ENCODE measurements around the gene SLCO3A1. TPM values are rescaled to one million over a fixed set of nuclear protein-coding genes. Genes with fewer than 3 reads are reported as not detected.

The SLCO3A1 gene
- total RNA-seq, 1 experiment from 2014 or later, result not detected

- Mint-ChIP-seq H3K4me1 (ENCODE audit: low read depth, unreplicated experiment) (no peaks in the 10 kb centered on the region), H3K27me3 (ENCODE audit: insufficient read depth, unreplicated experiment) (peaks cover 27% of the 10 kb centered on the region), H3K27ac (ENCODE audit: unreplicated experiment) (no peak overlapping the region), H3K36me3 (ENCODE audit: insufficient read depth, unreplicated experiment) (no peaks in the 10 kb centered on the region), H3K4me3 (ENCODE audit: unreplicated experiment) (no peak overlapping the region), H3K9me3 (ENCODE audit: unreplicated experiment) (no peaks in the 10 kb centered on the region)
- DNase-seq, result no peak
- Histone ChIP-seq H3K9me3 (no peaks in the 10 kb centered on the region), H3K36me3 (ENCODE audit: control insufficient read depth, insufficient read depth, low read length) (no peaks in the 10 kb centered on the region), H3K4me3 (ENCODE audit: low read depth, low read length) (no peak overlapping the region), H3K27me3 (replicated peaks; ENCODE audit: control insufficient read depth, insufficient read depth, low read length) (no peaks in the 10 kb centered on the region), H3K4me1 (no peaks in the 10 kb centered on the region)
- BruUV-seq (replicated peaks), result no TSS peak
- intact Hi-C loops (cut with micrococcal nuclease; ENCODE audit: unreplicated experiment), result no loop called here
- TF ChIP-seq, protein P1, sequence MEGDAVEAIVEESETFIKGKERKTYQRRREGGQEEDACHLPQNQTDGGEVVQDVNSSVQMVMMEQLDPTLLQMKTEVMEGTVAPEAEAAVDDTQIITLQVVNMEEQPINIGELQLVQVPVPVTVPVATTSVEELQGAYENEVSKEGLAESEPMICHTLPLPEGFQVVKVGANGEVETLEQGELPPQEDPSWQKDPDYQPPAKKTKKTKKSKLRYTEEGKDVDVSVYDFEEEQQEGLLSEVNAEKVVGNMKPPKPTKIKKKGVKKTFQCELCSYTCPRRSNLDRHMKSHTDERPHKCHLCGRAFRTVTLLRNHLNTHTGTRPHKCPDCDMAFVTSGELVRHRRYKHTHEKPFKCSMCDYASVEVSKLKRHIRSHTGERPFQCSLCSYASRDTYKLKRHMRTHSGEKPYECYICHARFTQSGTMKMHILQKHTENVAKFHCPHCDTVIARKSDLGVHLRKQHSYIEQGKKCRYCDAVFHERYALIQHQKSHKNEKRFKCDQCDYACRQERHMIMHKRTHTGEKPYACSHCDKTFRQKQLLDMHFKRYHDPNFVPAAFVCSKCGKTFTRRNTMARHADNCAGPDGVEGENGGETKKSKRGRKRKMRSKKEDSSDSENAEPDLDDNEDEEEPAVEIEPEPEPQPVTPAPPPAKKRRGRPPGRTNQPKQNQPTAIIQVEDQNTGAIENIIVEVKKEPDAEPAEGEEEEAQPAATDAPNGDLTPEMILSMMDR (IDR thresholded peaks at IDR 0.05; ENCODE audit: insufficient read depth in 1 of 2, low read depth in 1 of 2, low read length in 1 of 2, severe bottlenecking in 1 of 2, unreplicated experiment in 1 of 2), result no peak
- ChIA-PET POLR2A (no interaction called here), CTCF (no interaction called here)
These were observed 179.8 kb downstream of the SLCO3A1 start for GRCh38 chr15:92033314-92033713.

DNA sequence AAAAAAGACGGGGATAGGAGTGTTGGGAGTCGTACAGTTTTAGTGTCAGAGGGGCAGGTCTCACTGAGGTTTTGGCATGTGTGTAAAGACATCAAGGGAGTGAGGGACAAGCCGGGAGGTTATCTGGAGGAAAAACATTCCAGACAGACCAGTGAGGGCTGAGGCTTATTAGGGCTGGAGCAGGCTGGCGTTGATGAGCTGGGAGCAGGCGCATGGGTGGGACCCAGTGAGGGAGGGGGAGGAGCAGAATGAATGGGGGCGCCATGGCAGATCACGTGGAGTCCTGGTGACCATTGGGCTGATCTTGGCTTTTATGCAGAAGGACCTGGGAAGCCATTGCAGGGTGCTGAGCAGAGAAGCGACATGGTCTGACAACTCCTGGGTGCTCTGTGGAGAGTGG is 180.2 kb downstream of the SLCO3A1 start:
- ChIA-PET CTCF (no interaction called here), POLR2A (no interaction called here)
- H3K4me3 Mint-ChIP-seq (ENCODE audit: unreplicated experiment), result no peak overlapping the region
- Histone ChIP-seq H3K4me1 (no peaks in the 10 kb centered on the region), H3K9me3 (no peaks in the 10 kb centered on the region), H3K36me3 (ENCODE audit: control insufficient read depth, insufficient read depth, low read length) (no peaks in the 10 kb centered on the region), H3K4me3 (ENCODE audit: low read depth, low read length) (no peak overlapping the region), H3K27me3 (replicated peaks; ENCODE audit: control insufficient read depth, insufficient read depth, low read length) (no peaks in the 10 kb centered on the region)
- H3K27me3 Mint-ChIP-seq (ENCODE audit: insufficient read depth, unreplicated experiment), result peaks cover 27% of the 10 kb centered on the region
- intact Hi-C loops (cut with micrococcal nuclease; ENCODE audit: unreplicated experiment), result no loop called here
- no peak for DNase-seq
- no peak overlapping the region for H3K27ac Mint-ChIP-seq (ENCODE audit: unreplicated experiment)
- TF ChIP-seq, protein P1 (IDR thresholded peaks at IDR 0.05; ENCODE audit: insufficient read depth in 1 of 2, low read depth in 1 of 2, low read length in 1 of 2, severe bottlenecking in 1 of 2, unreplicated experiment in 1 of 2), result no peak
- BruUV-seq (replicated peaks), result no TSS peak
- no peaks in the 10 kb centered on the region for H3K9me3 Mint-ChIP-seq (ENCODE audit: unreplicated experiment)
- no peaks in the 10 kb centered on the region for H3K4me1 Mint-ChIP-seq (ENCODE audit: low read depth, unreplicated experiment)
- H3K36me3 Mint-ChIP-seq (ENCODE audit: insufficient read depth, unreplicated experiment), result no peaks in the 10 kb centered on the region

DNA sequence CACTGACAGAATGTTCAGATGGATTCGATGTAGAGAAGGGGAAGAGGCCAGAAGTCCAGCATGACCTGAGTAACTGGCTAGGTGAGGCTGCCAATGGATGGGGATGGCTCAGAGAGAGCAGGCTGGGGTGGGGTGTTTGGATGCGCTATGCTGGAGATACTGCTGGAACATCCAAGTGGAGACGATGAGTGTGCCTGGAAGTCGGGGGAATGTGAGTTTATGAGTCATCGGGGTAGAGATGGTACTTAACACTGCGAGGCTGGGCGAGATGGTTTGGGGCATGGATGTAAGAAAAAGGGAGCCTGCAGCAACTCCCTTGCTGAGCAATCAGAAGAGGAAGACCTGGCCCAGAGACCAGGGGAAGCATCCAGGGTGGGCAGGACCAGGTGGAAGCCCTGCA is 180.7 kb downstream of the SLCO3A1 start:
- Histone ChIP-seq H3K36me3 (ENCODE audit: control insufficient read depth, insufficient read depth, low read length) (no peaks in the 10 kb centered on the region), H3K9me3 (no peaks in the 10 kb centered on the region), H3K4me1 (no peaks in the 10 kb centered on the region), H3K27me3 (replicated peaks; ENCODE audit: control insufficient read depth, insufficient read depth, low read length) (no peaks in the 10 kb centered on the region), H3K4me3 (ENCODE audit: low read depth, low read length) (no peak overlapping the region)
- no peaks in the 10 kb centered on the region for H3K36me3 Mint-ChIP-seq (ENCODE audit: insufficient read depth, unreplicated experiment)
- H3K4me1 Mint-ChIP-seq (ENCODE audit: low read depth, unreplicated experiment), result no peaks in the 10 kb centered on the region
- H3K4me3 Mint-ChIP-seq (ENCODE audit: unreplicated experiment), result no peak overlapping the region
- ChIA-PET POLR2A (no interaction called here), CTCF (no interaction called here)
- no TSS peak for BruUV-seq (replicated peaks)
- no peaks in the 10 kb centered on the region for H3K9me3 Mint-ChIP-seq (ENCODE audit: unreplicated experiment)
- TF ChIP-seq, protein P1 (IDR thresholded peaks at IDR 0.05; ENCODE audit: insufficient read depth in 1 of 2, low read depth in 1 of 2, low read length in 1 of 2, severe bottlenecking in 1 of 2, unreplicated experiment in 1 of 2), result no peak
- no peak for DNase-seq
- intact Hi-C loops (cut with micrococcal nuclease; ENCODE audit: unreplicated experiment), result no loop called here
- H3K27me3 Mint-ChIP-seq (ENCODE audit: insufficient read depth, unreplicated experiment), result peaks cover 27% of the 10 kb centered on the region
- H3K27ac Mint-ChIP-seq (ENCODE audit: unreplicated experiment), result no peak overlapping the region

All from Caco-2 (cell line).